PC-3 (cell line): ENCODE data around the gene MGAT5.

Experiments
- CTCF ChIP-seq: fragments of 300-600 bp; sonication (generic); conservative IDR thresholded peaks from 2 replicates; pipeline ENCODE4 v1.5.1; 2017; ENCODE audit warnings: antibody characterized with exemption, low read depth, mild to moderate bottlenecking, low read length
- EZH2 ChIP-seq: fragments of 300-600 bp; sonication (generic); IDR thresholded peaks from one replicate; pipeline ENCODE4 v1.6.1; 2017; ENCODE audit warnings: antibody characterized with exemption, mild to moderate bottlenecking, low read length; ENCODE audit not compliant: unreplicated experiment
- EZH2phosphoT487 ChIP-seq: fragments of 300-600 bp; sonication (generic); IDR thresholded peaks from 2 replicates; pipeline ENCODE4 v1.6.1; 2018; ENCODE audit warnings: mild to moderate bottlenecking, antibody characterized with exemption, low read length, borderline replicate concordance

DNA sequence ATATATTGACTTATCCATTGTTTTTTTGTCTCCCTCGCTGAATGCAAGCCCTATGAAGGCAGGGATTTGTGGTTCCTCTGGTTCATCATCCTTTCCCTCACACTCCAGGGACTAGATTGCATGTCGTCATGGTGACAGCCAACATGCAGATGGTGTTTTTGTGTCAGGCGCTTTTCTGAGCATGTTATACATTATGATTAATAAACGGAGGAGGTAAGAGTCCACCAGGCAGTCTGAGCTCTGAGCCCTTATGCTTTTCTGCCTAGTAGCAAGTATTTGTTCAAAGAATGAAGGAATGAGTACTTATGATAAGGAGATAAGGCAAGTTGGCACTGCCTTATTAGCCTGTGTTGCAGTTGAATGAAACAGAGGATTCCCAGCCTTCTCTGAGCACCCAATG, 181.6 kb downstream of the MGAT5 start:
- TF ChIP-seq CTCF (no peak), EZH2 (no peak), EZH2phosphoT487 (no peak)
